Body of pancreas (tissue), 4 donors: ENCODE data around the gene EMP1. TPM values are rescaled to one million over a fixed set of nuclear protein-coding genes. Genes with fewer than 3 reads are reported as not detected.

Experiments used
- ATAC-seq: fragments of 150-250 bp; one replicate; pipeline ENCODE4 v1.9.1; 2016
- DNase-seq, 4 donors: peaks; one replicate each; pipeline ENCODE4 v3.0.0-alpha.2; 2019
- H3K27ac ChIP-seq, 4 donors: fragments of 200-600 bp; sonication (generic); 1 replicate in 3 of 4; 2 replicates in 1 of 4; pipeline versions ENCODE4 v1.5.1 to v1.6.1; 2016 to 2019; ENCODE audit warnings: mild to moderate bottlenecking in 1 of 4, mixed read lengths in 1 of 4, moderate library complexity in 1 of 4
- H3K27me3 ChIP-seq, 2 donors: fragments of 200-600 bp; sonication (generic); one replicate each; pipeline ENCODE4 v1.6.0; 2016; ENCODE audit warnings: mild to moderate bottlenecking in 1 of 2
- H3K36me3 ChIP-seq, 2 donors: fragments of 200-600 bp; sonication (generic); replicated peaks in 1 of 2; 2 replicates each; pipeline ENCODE4 v1.5.1; 2016; ENCODE audit warnings: low read depth in 2 of 2; ENCODE audit not compliant: insufficient read depth in 1 of 2
- H3K4me1 ChIP-seq: fragments of 200-600 bp; sonication (generic); one replicate; pipeline ENCODE4 v1.6.0; 2016
- H3K4me3 ChIP-seq, 2 donors: fragments of 200-600 bp; sonication (generic); 1 replicate in 1 of 2; 2 replicates in 1 of 2; pipeline ENCODE4 v1.5.1; 2016 to 2019
- H3K9me3 ChIP-seq, 3 donors: fragments of 200-600 bp; sonication (generic); 1 replicate in 2 of 3; 2 replicates in 1 of 3; pipeline ENCODE4 v1.5.1; 2016
- POLR2A ChIP-seq, 3 donors: fragments of 450-650 bp; IDR thresholded peaks; one replicate each; pipeline ENCODE4 v1.6.1; 2016; ENCODE audit warnings: antibody characterized with exemption in 3 of 3, mild to moderate bottlenecking in 2 of 3
- WGBS, 2 donors: methylation state at CpG; one replicate each; pipeline ENCODE4 v1.1.5; 2017; 5-methylcytosine and 5-hydroxymethylcytosine counted together
- intact Hi-C: fragments of 100-400 bp; cut with DNase I; formaldehyde crosslinking; loops from one replicate; pipeline ENCODE4 v1.15.1; 2023
- total RNA-seq, 2 donors: library from RNA; depleted of rRNA; stranded (reverse); fragments of >200 nt; gene quantifications; one replicate each; pipeline ENCODE4 v1.1.0, GENCODE V29; 2016
- TF ChIP-seq, protein P1 (sequence below), 7 experiments: fragments of 450-650 bp in 4 of 7; fragments of 200-600 bp in 3 of 7; sonication (generic) in 3 of 7; IDR thresholded peaks; one replicate each; pipeline ENCODE4 v1.5.1; 2016 to 2019; ENCODE audit warnings: antibody characterized with exemption in 7 of 7

EMP1 gene
- total RNA-seq, 2 donors from 2014 or later = 29.0 to 40.5 TPM

DNA sequence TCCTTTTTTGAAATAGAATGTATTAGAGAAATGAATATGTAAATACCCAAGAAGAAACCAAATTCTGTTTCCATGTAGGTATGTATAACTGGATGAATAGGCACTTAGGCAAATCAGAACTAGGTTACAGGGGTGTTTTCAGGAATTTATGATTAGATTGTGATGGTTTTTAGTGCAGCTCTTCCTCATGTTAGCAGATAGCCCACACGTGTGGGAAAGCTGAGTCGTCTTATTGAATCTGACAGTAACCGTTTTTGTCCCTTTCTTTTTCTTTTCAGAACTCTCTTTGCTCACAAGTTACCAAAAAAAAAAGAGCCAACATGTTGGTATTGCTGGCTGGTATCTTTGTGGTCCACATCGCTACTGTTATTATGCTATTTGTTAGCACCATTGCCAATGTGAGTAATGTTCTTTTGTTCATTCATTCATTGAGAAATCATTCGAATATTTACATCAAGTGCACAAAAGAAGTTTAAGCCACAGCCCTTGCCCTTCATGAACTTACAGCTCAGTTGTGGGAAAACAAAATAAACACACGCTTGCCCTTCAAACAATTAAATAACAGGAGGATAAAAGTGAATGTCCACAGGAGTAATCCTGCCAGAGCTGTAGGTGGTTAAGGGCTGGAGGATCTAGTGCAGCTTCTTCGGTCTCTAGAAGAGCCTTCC is 14.8 kb downstream of the EMP1 start:
- Histone ChIP-seq H3K4me3 (no peak overlapping the region), H3K4me1 (peaks cover 5% of the 10 kb centered on the region), H3K27ac (no peak overlapping the region), H3K27me3 (no peaks in the 10 kb centered on the region), H3K36me3 (no peaks in the 10 kb centered on the region), H3K9me3 (no peaks in the 10 kb centered on the region)
- DNase-seq = no peak
- TF ChIP-seq POLR2A (IDR thresholded peaks at IDR 0.05) = no peak
- TF ChIP-seq, protein P1, sequence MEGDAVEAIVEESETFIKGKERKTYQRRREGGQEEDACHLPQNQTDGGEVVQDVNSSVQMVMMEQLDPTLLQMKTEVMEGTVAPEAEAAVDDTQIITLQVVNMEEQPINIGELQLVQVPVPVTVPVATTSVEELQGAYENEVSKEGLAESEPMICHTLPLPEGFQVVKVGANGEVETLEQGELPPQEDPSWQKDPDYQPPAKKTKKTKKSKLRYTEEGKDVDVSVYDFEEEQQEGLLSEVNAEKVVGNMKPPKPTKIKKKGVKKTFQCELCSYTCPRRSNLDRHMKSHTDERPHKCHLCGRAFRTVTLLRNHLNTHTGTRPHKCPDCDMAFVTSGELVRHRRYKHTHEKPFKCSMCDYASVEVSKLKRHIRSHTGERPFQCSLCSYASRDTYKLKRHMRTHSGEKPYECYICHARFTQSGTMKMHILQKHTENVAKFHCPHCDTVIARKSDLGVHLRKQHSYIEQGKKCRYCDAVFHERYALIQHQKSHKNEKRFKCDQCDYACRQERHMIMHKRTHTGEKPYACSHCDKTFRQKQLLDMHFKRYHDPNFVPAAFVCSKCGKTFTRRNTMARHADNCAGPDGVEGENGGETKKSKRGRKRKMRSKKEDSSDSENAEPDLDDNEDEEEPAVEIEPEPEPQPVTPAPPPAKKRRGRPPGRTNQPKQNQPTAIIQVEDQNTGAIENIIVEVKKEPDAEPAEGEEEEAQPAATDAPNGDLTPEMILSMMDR (IDR thresholded peaks at IDR 0.05) = no peak
- intact Hi-C loops = no loop called here
- ATAC-seq = no peak
- 48 to 51% methylated on average over 7 of the region's 7 CpGs for WGBS, 2 donors

- ATAC-seq = peak; percentile 77
- Histone ChIP-seq H3K9me3 (no peaks in the 10 kb centered on the region), H3K27ac (no peak overlapping the region), H3K27me3 (no peaks in the 10 kb centered on the region), H3K4me3 (no peak overlapping the region), H3K4me1 (peaks cover 5% of the 10 kb centered on the region), H3K36me3 (no peaks in the 10 kb centered on the region)
- intact Hi-C loops = no loop called here
- 33 to 43% methylated on average over 8 of the region's 8 CpGs for WGBS, 2 donors
- TF ChIP-seq, protein P1 (IDR thresholded peaks at IDR 0.05) = peak; percentile 70 to 87 (median 80)
- no peak for TF ChIP-seq POLR2A (IDR thresholded peaks at IDR 0.05)
- peak; percentile 71 to 79 (median 76) for DNase-seq
These were observed 15.5 kb downstream of the EMP1 start for GRCh38 chr12:13211859-13212664.

- no peak for DNase-seq
- Histone ChIP-seq H3K9me3 (no peaks in the 10 kb centered on the region), H3K36me3 (no peaks in the 10 kb centered on the region), H3K27ac (no peak overlapping the region), H3K4me1 (peaks cover 5% of the 10 kb centered on the region), H3K4me3 (no peak overlapping the region), H3K27me3 (no peaks in the 10 kb centered on the region)
- intact Hi-C loops = loop anchor here (5.0 kb wide), 1 partner anchor 303 kb away; no protein-coding TSS in a partner anchor
- TF ChIP-seq, protein P1 (IDR thresholded peaks at IDR 0.05) = no peak
- TF ChIP-seq POLR2A (IDR thresholded peaks at IDR 0.05) = no peak
- no peak for ATAC-seq
- WGBS, 2 donors = 83 to 98% methylated on average over 4 of the region's 4 CpGs
These were observed 18.5 kb downstream of the EMP1 start for GRCh38 chr12:13215056-13215455.

DNA sequence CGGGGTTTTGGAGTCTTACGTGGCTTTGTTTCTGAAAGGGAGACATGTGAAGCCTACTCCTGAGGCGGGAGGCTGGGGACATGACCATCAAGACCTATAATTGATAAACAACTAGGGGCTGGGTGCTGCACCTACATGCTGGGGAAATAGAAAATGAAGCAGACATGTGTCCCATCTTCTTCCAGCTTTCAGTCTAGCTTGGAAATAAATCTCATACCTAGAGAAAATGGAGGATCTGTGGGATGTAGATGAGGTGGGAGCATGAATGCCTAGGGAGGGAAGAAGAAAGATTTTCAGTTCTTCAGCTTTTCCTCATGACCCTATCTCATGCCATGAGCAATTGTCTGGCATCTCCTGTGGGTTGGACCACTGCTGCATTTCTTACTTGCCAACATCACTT is 22.1 kb downstream of the EMP1 start:
- 79 to 86% methylated on average over 3 of the region's 3 CpGs for WGBS, 2 donors
- TF ChIP-seq, protein P1 (IDR thresholded peaks at IDR 0.05) = no peak
- no peak for TF ChIP-seq POLR2A (IDR thresholded peaks at IDR 0.05)
- H3K4me3 ChIP-seq = no peak overlapping the region
- DNase-seq (no peak), ATAC-seq (no peak)
- no peaks in the 10 kb centered on the region for H3K9me3 ChIP-seq
- intact Hi-C loops = loop anchor here (5.0 kb wide), 1 partner anchor 306 kb away; no protein-coding TSS in a partner anchor
- no peaks in the 10 kb centered on the region for H3K27me3 ChIP-seq
- peaks cover 3% of the 10 kb centered on the region for H3K4me1 ChIP-seq
- no peak overlapping the region for H3K27ac ChIP-seq
- H3K36me3 ChIP-seq = no peaks in the 10 kb centered on the region
